ENCODE measurements around the gene MEIS2. TPM values are rescaled to one million over a fixed set of nuclear protein-coding genes. Genes with fewer than 3 reads are reported as not detected.

The MEIS2 gene
- total RNA-seq, 6 donors from 2014 or later = 13.7 to 53.4 (median 21.4) TPM

DNA sequence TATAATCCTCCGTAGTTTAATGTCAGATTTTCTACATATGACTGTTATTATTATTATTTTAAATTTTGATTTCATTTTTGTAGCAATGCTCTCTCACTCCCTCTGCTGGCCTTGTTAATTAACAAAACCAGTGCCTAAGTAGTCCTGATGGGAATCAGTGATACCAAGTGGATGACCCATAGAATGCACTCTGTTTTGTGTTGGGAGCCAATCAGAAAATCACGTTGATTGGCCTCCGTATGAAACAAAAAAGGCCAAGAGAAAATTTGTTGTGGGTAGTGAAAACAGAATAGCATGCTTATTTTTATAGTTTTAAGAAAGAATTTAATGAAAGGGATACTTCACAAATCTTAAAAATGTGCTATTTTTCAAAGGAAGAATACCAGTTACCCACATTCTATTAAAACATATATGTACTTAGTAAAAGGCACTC, 34.4 kb upstream of the MEIS2 start:
- H3K4me1 ChIP-seq = no peaks in the 10 kb centered on the region

GRCh38 chr15:37134244-37134643, 33.9 kb upstream of the MEIS2 start:
- WGBS, 2 donors = 80 to 97% methylated on average over 1 of the region's 1 CpG
- no peaks in the 10 kb centered on the region for H3K27me3 ChIP-seq

More for the DNA sequence above, 34.4 kb upstream of the MEIS2 start:
- DNase-seq = no peak
- H3K27me3 ChIP-seq = no peaks in the 10 kb centered on the region
- TF ChIP-seq, protein P1, sequence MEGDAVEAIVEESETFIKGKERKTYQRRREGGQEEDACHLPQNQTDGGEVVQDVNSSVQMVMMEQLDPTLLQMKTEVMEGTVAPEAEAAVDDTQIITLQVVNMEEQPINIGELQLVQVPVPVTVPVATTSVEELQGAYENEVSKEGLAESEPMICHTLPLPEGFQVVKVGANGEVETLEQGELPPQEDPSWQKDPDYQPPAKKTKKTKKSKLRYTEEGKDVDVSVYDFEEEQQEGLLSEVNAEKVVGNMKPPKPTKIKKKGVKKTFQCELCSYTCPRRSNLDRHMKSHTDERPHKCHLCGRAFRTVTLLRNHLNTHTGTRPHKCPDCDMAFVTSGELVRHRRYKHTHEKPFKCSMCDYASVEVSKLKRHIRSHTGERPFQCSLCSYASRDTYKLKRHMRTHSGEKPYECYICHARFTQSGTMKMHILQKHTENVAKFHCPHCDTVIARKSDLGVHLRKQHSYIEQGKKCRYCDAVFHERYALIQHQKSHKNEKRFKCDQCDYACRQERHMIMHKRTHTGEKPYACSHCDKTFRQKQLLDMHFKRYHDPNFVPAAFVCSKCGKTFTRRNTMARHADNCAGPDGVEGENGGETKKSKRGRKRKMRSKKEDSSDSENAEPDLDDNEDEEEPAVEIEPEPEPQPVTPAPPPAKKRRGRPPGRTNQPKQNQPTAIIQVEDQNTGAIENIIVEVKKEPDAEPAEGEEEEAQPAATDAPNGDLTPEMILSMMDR (IDR thresholded peaks at IDR 0.05) = peak; percentile 32 to 67 (median 52)
- TF ChIP-seq POLR2A (IDR thresholded peaks at IDR 0.05) = no peak
- TF ChIP-seq EP300 (IDR thresholded peaks at IDR 0.05) = no peak
- TF ChIP-seq POLR2AphosphoS5 (IDR thresholded peaks at IDR 0.05) = no peak
- H3K27ac ChIP-seq = no peak overlapping the region
- 40 to 52% methylated on average over 3 of the region's 3 CpGs for WGBS, 2 donors
- no peaks in the 10 kb centered on the region for H3K9me3 ChIP-seq
- no peak overlapping the region for H3K4me3 ChIP-seq
- peak in 1 of 2 donors; percentile 92 for ATAC-seq (ENCODE audit: low FRiP score in 2 of 2)
- no peaks in the 10 kb centered on the region for H3K36me3 ChIP-seq

GRCh38 chr15:37133602-37134001, 33.3 kb upstream of the MEIS2 start:
- H3K4me1 ChIP-seq = no peaks in the 10 kb centered on the region
- ATAC-seq (ENCODE audit: low FRiP score in 2 of 2) (peak in 1 of 2 donors; percentile 59), DNase-seq (no peak)
- H3K9me3 ChIP-seq = no peaks in the 10 kb centered on the region
- no peak overlapping the region for H3K27ac ChIP-seq
- 0 to 3% methylated on average over 1 of the region's 1 CpG for WGBS, 2 donors
- TF ChIP-seq POLR2A (IDR thresholded peaks at IDR 0.05) = no peak
- no peak for TF ChIP-seq EP300 (IDR thresholded peaks at IDR 0.05)
- TF ChIP-seq, protein P1 (IDR thresholded peaks at IDR 0.05) = peak in 1 of 6 experiments; percentile 26
- no peaks in the 10 kb centered on the region for H3K27me3 ChIP-seq
- H3K4me3 ChIP-seq = no peak overlapping the region
- H3K36me3 ChIP-seq = no peaks in the 10 kb centered on the region

More at GRCh38 chr15:37134244-37134643, 33.9 kb upstream of the MEIS2 start:
- ATAC-seq (ENCODE audit: low FRiP score in 2 of 2) = peak in 1 of 2 donors; percentile 21
- TF ChIP-seq POLR2AphosphoS5 (IDR thresholded peaks at IDR 0.05) (no peak), EP300 (IDR thresholded peaks at IDR 0.05) (no peak), POLR2A (IDR thresholded peaks at IDR 0.05) (no peak)
- TF ChIP-seq, protein P1 (IDR thresholded peaks at IDR 0.05) = no peak
- Histone ChIP-seq H3K27ac (no peak overlapping the region), H3K4me1 (no peaks in the 10 kb centered on the region), H3K36me3 (no peaks in the 10 kb centered on the region), H3K9me3 (no peaks in the 10 kb centered on the region), H3K4me3 (no peak overlapping the region)
- no peak for DNase-seq

- WGBS, 2 donors = 92 to 95% methylated on average over 2 of the region's 2 CpGs
- Histone ChIP-seq H3K9me3 (no peaks in the 10 kb centered on the region), H3K4me3 (no peak overlapping the region), H3K36me3 (no peaks in the 10 kb centered on the region), H3K27ac (no peak overlapping the region), H3K27me3 (no peaks in the 10 kb centered on the region), H3K4me1 (no peaks in the 10 kb centered on the region)
- TF ChIP-seq POLR2AphosphoS5 (IDR thresholded peaks at IDR 0.05) (no peak), EP300 (IDR thresholded peaks at IDR 0.05) (no peak), POLR2A (IDR thresholded peaks at IDR 0.05) (no peak)
- TF ChIP-seq, protein P1 (IDR thresholded peaks at IDR 0.05) = no peak
- DNase-seq = no peak
- no peak for ATAC-seq (ENCODE audit: low FRiP score in 2 of 2)
Measured at GRCh38 chr15:37132826-37133417, 32.6 kb upstream of the MEIS2 start.

DNA sequence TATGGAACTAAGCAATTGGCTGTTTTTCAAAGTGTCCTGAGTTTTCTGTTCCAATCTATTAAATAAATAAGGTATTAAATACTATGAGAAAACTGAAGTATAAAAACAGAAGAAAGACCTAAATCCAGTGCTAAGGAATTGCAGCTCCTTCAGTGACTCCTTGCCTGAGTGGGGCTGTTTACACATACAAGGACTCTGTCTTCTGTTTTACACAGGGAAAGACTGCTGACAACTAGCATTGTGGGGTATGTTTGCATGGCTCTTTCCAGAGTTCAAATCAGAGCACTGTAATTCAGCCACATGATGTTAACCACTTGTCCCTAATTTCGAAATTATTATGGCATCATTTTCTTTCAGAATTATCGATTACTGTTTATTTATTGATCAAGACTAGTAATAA, 31.3 kb upstream of the MEIS2 start:
- no peak overlapping the region for H3K27ac ChIP-seq
- 21 to 32% methylated on average over 2 of the region's 2 CpGs for WGBS, 2 donors

More for the DNA sequence above, 31.3 kb upstream of the MEIS2 start:
- no peak for TF ChIP-seq EP300 (IDR thresholded peaks at IDR 0.05)
- TF ChIP-seq POLR2A (IDR thresholded peaks at IDR 0.05) = no peak
- TF ChIP-seq, protein P1 (IDR thresholded peaks at IDR 0.05) = no peak
- TF ChIP-seq POLR2AphosphoS5 (IDR thresholded peaks at IDR 0.05) = no peak
- Histone ChIP-seq H3K36me3 (no peaks in the 10 kb centered on the region), H3K4me1 (no peaks in the 10 kb centered on the region), H3K9me3 (no peaks in the 10 kb centered on the region), H3K4me3 (no peak overlapping the region), H3K27me3 (no peaks in the 10 kb centered on the region)
- DNase-seq (no peak), ATAC-seq (ENCODE audit: low FRiP score in 2 of 2) (no peak)
